NCI-H146 (cell line): ENCODE data around the gene RIOX2.

ENCODE experiments used
- DNase-seq: peaks from one replicate; lab custom pipeline; 2025; lab: John Stamatoyannopoulos, UW

Gene RIOX2

GRCh38 chr3:97954228-97954827 lies 17.9 kb downstream of the RIOX2 start:
- DNase-seq: no peak

DNA sequence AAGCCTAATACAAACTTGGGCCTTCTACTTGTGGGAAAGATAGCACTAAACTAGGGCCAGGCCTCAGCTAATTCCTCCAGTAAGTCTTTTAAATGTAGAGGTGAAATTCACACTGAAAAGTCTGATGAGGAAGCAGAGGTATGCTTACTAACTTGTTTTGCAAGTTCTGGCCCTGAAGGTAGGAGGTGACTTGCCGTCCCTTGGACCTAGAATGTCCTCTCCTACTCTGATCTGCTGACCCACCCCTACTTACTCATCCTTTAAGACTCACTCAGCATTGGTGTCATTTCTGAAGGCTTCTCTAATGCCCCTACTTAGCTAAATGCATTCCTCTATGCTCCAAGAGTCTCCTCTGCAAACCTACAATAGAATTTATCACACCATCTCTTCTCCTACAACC lies 19.4 kb downstream of the RIOX2 start:
- no peak for DNase-seq

GRCh38 chr3:97952280-97952679 lies 20.0 kb downstream of the RIOX2 start:
- no peak for DNase-seq

GRCh38 chr3:97950360-97950759 lies 21.9 kb downstream of the RIOX2 start:
- no peak for DNase-seq

- DNase-seq: no peak
These were observed 22.5 kb downstream of the RIOX2 start for GRCh38 chr3:97949743-97950142.

- no peak for DNase-seq
These were observed 23.1 kb downstream of the RIOX2 start for GRCh38 chr3:97949110-97949485.

- DNase-seq: no peak
These were observed 23.7 kb downstream of the RIOX2 start for GRCh38 chr3:97948351-97949109.

GRCh38 chr3:97942801-97943546 lies 29.3 kb downstream of the RIOX2 start:
- peak; percentile 6 for DNase-seq

GRCh38 chr3:97940034-97940433 lies 32.2 kb downstream of the RIOX2 start:
- peak; percentile 4 for DNase-seq

- no peak for DNase-seq
These were observed 32.8 kb downstream of the RIOX2 start for GRCh38 chr3:97939401-97939800.

DNA sequence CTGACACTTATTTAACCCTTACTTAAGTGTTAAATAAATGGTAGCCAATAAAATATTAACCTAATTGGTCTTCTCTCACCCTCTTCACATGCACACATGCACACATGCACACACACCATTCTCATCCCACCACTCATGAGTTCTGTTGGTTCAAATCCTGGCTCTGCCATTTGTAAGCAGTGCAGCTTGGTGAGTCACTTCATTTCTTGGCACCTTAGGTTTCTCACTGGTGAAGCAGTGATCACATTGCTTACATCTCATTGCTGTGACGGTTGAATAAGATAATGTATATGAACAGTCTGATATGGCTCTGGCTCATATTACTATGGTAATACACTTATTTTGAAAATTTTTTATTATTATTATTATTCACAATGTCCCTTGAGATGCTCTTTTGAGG lies 33.8 kb downstream of the RIOX2 start:
- no peak for DNase-seq

DNA sequence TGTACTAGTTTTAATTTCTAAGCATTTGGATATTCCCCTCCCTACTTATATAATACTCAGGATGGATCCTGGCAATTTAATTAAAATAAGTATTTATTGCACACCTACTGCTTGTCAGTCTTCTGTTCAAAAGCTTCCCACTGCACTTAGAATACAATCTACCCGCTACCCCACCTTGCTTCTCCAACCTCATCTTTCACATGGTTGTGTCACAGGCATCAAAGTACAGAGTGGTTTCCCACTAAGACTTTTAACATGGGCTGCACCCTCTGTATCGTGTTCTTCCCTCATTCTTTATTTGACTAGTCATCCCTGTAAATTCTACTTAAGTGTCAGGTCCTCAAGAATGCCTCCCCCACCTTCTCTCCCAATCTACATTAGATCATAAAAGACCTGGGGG lies 35.0 kb downstream of the RIOX2 start:
- DNase-seq: no peak

DNA sequence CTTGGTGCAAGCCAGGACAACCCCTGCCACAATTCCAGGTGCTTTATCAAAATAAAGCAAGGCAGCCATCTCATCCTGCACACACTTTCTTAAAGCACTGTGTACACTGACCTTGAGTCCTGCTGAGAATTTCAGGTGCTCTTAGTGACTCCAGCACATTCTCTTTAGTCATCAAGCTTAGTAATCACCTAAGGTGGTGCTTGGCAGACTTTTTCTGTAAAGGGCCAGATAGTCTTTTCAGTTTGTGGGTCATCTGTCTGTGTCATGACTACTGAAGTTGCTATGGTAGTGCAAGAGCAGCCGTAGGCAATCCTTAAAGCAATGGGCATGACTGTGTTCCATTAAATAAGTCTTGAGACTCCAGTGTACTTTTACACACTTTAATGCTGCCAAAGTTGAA lies 36.4 kb downstream of the RIOX2 start:
- DNase-seq: no peak

DNA sequence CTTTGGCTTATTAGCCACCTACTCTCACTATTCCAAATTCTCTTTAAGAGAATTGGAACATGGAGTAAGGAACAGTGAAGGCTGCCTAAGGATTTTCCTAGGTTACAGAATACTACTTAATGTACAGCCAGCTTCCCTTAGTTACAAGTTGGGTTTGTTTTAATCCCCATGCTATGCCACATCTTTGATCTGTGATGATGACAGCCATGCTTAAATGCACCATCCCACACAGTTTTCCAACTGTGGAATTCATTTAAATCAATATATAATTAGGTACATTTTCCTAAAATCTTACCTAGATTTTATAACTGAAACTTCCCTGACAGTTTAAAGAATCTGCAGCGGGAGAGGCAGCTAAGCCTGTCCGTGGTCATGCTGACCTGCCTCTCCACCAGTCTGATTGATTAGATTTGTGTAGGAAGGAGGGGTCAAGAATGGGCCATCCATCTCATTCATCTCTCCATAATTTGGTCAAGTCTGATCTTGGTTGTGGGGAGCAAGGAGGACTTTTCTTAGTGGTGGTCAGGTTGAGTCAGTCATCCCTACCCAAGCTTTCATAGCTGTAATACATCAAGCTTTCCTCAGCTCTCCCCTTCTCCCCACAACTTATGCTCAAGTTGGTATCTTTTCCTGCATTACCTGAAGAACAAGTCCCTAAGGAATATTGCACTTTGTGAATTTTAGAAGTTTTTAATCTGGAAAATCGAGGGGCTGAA lies 37.1 kb downstream of the RIOX2 start:
- DNase-seq: no peak

DNA sequence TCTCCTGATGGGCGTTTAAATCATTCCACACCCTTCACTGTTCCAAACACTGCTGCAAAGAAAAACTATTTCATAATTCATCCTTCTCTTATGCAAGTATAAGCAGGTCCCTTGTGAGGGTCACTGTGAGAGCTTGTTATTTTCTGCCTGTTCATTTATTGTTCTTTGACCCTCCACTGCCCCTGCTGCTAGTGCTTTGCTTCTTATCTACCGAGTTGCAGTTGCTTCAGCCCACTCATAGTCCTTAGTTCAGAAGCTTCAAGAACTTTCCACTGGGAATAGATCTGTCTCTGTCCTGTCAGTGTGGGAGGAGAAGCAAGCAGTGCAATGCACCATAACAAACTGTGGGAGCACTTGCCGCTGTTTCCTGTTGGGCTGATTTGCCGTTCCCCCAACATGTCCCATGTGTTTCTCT lies 39.8 kb downstream of the RIOX2 start:
- no peak for DNase-seq

DNA sequence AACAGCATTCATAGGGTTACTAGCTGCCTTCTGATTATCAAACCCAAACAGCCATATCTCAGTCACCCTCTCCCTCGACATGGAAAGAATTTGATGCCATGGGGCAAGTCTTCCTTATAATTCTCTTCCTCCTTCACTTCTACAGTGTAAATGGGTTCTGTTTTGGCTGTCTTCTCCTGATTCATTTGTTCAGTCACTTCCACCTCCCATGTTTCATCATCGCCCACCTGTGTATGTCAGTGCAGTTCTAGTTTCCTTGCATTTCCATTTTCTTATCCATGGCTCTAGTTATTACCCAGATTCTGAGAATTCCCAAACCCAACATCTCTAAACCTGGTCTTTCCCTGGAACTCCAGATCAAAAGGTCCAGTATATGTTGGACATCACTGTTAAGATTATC lies 41.0 kb downstream of the RIOX2 start:
- no peak for DNase-seq

- no peak for DNase-seq
These were observed 42.2 kb downstream of the RIOX2 start for GRCh38 chr3:97930018-97930417.

DNA sequence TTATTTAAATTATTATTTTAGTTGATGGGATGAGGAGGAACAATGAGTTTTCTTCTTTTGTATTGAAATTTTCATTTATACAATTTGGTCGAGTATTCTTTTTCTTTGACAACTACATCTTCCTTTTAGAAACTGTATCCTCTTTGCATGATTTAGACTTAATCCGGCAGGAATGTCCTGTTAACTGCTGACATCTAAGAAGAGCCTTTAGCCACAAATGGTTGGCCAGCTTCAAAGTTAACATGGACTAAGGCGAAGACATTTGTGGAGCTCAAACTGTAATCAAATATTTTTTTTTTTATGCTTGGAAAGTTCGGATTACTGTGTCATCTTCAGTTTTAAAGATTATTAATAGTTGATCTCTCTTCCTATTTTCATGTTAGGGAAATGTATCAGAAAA lies 43.2 kb downstream of the RIOX2 start:
- no peak for DNase-seq

DNA sequence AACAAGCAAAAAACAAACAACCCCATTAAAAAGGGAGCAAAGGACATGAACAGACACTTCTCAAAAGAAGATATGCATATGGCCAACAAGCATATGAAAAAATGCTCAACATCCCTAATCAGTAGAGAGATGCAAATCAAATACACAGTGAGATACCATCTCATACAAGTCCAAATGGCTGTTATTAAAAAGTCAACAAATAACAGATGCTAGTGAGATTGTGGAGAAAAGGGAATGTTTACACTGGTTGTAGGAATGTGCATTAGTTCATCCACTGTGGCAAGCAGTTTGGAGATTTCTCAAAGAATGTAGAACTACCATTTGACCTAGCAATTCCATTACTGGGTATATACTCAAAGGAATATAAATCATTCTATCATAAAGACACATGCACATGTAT lies 44.5 kb downstream of the RIOX2 start:
- DNase-seq: no peak

- no peak for DNase-seq
These were observed 54.3 kb downstream of the RIOX2 start for GRCh38 chr3:97917813-97918536.

- DNase-seq: no peak
These were observed 55.7 kb downstream of the RIOX2 start for GRCh38 chr3:97916576-97916975.

- no peak for DNase-seq
These were observed 57.8 kb downstream of the RIOX2 start for GRCh38 chr3:97914388-97914787.
